ENCODE results near the gene LDLRAP1.
"Not testable (repeated sequence)": the region's sequence is repeated elsewhere in the genome, so short reads cannot be mapped to it uniquely, and the experiment has no call there.

Gene LDLRAP1

DNA sequence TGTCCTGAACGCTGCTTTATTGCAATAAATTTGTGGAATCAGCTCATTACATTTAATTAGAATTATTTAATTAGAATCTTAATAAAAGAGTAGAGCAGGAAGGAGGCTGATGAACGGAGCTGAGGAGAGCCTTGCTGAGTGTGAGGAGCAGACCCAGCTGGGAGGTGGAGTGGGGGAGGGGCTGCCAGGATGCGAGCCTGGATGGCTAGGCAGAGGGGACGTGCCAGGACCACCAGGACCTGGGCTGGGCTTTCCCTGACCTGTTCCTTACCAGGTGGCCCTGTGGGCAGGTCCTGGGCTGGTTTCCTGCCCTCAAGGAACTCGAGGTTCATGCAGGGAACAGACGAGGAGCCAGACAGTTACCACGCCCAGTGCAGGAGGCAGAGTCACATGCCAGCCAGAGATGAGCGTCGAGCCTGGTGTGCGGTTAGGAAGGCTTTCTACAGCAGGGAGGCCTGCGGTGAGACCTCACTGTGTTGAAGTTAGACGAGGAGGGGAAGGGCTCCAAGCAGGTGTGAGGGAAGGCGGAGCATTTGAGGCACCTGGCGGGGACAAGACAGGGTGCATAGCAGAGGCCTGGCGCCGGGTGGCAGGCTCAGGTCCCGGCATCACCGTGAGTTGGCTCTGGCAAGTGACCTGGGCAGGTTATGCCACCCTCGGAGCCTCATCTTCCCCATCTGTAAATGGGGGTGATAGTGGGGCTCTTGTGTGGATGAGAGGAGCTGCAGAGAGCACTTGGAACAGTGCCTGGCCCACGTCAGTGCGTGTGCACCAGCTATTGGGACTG, 33.9 kb downstream of the LDLRAP1 start:
- ATAC-seq: no peak

DNA sequence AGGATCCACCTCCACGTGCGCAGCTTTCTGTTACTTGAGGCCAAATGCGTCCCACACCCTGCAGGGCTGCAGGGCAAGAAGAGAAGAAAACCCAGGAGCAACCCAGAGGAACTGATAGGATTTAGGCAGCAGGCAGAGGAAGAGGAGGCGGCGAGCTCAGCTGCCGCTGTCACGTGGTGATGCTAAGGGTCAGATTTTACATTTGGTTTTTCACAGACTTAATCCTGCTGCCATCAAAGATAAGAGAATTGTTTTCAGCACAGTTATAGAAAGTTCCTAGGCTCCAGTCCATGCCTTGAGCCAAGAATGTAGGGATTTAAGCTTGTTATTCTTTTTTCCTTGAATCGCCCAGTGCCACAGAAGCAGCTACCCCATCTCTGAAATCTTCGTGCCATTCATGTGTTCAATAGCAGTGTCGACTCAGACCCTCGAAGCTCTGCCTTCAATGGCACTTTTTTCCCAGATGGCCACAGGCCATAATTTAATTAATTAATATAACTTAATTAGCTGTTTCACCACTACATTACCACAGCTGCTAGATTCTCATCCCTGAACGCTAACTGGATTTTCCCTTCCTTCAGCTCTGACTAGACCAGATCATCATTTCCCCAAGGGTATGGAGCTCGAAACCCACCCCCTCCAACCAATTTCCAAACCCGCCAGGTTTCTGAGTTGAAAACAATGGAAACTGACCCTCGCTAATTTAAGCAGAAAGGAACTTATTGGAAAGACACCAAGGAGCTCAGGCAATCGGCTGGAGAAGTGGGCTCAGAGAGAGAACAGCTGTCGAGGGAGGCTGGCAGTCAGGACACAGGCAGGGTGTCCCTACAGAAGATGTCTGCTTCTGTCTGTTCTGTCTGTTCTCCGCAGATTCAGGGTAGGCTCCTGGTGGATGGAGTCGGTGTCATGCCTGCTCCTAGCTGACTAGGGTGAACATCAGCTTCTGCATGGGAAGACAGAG, 36.2 kb downstream of the LDLRAP1 start:
- ATAC-seq: no peak

DNA sequence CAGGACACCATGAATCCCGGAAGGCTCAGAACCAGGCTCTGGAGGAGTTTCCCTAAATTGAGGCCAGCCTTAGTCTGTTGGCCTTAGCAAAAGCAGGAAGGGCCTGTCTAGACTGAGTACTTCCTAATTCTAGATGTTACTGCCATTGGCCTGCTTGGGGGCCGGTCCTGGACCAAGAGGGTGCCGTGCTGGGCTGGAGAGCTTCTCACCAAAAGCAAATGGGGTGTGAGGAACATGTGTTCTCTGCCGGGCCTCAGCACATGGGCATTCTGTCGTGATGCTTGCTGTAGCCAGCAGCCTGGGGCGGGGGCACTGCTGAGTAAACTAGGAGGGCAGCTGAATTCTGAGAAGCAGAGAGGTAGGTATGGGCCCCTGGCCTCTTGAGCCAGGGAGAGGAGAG, 37.5 kb downstream of the LDLRAP1 start:
- ATAC-seq: no peak

DNA sequence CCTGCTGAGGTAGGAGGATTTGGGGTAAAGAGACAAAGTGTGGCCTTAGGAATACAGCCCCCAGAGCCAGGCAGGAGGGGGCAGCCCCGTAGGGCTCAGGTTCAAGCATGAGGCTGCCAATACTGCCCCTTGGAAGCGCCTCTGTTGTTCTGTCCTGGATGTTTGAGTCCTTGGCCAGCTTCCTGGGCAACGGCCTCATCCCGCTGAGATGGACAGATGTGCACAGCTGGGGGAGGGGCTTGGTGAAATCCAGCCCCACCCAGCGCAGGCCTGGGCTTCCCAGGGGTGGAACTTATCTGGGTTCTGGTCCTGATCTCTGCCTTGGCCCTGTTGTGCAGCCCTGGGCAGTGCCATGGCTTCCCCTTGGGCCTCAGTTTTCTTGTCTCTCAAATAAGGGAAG, 38.4 kb downstream of the LDLRAP1 start:
- no peak for ATAC-seq

DNA sequence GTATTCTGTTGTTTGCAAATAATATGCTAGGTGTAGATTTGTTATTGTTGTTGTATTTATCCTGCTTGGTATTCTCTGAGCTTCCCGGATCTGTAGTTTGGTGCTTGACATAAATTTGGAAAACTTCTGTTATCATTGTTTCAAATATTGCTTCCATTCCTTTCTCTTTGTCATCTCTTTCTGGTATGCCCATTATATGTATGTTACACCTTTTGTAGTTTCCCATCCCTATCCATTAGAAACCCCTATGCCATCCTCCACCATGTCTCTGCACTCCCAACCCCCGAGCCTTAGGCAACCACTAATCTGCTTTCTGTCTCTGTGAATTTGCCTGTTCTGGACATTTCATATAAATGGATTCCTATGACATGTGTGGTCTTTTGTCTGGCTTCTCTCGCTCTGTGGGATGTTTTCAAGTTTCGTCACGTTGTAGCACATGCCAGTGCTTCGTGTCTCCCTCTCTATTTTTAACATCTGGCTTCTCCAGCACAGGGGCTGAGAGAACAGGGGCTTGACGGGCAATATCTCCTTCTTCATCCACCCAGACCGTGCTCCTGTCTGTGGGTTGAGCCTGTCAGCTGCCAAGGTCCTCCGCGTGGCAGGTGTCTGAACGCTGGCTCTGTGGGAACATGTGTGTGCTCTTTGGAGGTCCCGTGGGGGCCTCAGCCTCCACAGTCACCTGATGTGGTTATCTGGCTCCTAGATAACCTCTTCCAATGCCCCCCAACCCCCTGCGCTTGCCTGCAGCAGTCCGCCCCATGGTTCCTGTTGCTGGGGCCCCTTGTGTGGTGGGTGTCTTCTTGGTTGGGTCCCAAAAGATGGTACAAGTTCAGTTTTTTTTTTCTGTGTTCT, 40.3 kb downstream of the LDLRAP1 start:
- ATAC-seq: no peak

DNA sequence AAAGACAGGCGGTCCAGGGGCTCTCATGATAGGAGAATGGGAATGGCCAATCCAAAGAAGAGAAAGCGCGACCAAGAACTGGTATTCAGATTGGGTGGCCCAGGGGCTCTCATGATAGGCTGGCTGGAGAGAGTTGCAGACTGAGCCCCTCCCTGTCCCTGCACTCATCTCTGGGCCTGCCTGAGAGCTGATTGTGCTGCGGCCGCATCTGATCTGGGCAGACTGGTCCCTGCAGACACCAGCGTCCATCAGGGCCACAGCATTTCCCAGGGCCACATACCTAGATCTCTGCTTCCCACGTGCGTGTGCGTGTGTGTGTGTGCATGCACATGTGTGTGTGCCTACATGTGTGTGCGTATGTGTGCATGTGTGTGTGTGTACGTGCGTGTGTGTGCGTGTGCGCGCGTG, 42.8 kb downstream of the LDLRAP1 start:
- ATAC-seq: no peak

DNA sequence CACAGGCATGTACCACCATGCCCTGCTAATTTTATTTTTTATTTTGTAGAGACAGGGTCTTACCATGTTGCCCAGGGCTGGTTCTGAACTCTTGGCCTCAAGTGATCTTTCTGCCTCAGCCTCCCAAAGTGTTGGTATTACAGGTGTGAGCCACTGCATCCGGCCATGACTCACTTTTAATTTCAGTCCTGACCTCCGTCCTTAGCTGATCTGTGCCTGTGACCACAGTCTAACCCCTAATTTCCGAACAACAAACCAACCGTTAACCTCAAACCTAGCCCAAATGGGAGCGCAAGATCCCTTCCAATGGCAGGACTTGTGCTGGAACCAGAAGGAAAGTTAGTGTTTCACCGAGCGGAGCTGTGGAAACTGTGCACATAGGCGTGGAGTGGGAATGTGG, 43.9 kb downstream of the LDLRAP1 start:
- no peak for ATAC-seq

DNA sequence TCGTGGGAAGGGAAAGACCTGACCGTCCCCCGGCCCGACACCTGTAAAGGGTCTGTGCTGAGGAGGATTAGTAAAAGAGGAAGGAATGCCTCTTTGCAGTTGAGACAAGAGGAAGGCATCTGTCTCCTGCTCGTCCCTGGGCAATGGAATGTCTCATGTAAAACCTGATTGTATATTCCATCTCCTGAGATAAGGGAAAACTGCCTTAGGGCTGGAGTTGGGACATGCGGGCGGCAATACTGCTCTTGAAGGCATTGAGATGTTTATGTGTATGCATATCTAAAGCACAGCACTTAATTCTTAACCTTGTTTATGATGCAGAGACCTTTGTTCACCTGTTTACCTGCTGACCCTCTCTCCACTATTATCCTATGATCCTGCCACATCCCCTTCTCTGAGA, 44.8 kb downstream of the LDLRAP1 start:
- ATAC-seq: not testable (repeated sequence)

DNA sequence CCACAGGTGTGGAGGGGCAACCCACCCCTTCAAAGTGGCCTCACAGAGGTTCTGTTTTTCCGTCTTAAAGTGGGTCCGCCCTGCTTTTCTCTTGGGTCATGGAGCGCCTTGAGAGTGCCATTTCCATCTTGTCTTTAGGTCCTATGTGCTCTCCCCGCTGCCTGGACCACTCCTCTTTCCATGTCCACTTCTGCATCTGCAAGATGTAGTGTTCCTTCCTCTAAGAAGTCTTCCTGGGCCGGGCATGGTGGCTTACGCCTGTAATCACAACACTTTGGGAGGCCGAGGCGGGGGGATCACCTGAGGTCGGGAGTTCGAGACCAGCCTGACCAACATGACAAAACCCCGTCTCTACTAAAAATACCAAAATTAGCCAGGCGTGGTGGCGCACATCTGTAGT, 45.4 kb downstream of the LDLRAP1 start:
- not testable (repeated sequence) for ATAC-seq

DNA sequence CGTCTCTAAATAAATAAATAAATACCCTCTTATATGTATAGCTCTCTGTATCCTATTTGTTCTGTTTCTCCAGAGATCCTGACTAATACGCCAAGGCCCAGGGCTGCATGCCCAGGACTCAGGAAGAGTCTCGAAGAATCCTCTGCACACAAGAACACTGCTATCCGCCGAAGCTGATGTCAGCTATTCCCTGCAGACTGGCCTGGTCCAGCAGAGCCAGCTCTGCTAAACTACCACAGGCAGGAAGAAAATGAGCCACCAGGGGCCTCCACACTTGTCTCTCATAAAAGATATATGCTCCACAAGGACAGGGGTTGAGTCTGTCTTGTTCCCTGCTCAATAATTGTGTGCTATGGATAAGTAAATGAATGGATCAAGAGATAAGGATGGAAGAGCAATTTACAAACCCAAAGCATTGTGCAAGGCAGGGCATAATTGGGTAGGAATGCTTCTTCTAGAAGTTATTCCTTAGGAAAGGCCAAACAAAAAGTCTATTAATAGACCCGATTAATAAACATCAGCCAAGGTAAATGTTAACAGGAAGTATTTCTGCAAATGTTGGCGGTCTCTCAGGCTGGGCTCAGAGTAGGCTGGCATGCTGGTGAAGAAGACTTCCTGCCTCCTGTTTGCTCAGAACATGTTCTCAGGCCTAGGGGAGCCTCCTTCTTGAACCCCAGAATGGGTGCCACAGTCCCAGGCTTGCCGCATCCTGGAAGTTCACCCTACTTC, 46.9 kb downstream of the LDLRAP1 start:
- no peak for ATAC-seq

DNA sequence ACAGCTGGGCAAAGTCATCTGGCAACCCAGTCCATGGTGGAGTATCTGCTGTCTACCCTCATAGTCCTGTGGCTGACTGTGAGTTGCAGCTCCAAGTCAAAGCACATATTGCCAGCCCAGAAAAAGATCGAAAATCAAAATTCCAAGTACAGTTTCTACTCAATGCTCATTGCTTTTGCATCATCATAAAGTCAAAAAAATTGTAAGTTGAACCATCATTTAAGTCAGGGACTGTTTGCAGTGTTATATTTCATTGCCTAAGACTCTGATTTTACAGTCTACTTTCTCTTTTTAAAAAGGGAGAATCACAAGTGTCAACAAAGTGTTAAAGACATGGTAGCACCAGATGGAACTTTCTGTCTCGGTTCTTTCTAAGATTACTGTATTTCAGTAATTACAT, 50.5 kb downstream of the LDLRAP1 start:
- ATAC-seq: no peak

DNA sequence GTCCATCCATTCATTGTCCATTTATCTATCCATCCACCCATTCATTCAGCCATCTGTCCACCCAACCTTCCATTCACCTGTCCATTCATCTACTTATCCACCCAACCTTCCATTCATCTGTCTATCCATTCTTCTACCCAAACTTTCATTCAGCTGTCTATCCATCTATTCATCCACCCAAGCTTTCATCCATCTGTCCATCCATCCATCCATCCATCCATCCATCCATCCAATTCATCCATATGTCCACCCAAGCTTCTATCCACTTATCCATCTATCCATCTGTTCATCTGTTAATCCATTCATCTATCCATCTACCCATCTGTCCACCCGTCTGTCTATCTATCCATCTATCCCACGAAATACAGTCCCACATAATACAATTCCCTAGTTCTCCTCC, 51.6 kb downstream of the LDLRAP1 start:
- ATAC-seq: no peak

DNA sequence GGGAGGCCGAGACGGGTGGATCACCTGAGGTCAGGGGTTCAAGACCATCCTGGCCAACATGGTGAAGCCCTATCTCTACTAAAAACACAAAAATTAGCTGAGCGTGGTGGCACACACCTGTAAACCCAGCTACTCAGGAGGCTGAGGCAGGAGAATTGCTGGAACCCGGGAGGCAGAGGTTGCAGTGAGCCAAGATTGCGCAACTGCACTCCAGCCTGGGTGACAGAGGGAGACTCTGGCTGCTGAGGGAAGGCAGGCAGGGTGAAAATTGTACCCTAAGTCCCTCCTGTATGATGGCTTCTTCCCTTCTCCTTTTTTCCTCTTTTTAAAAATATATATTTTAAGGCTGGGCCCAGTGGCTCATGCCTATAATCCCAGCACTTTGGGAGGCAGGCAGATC, 53.2 kb downstream of the LDLRAP1 start:
- ATAC-seq: not testable (repeated sequence)

DNA sequence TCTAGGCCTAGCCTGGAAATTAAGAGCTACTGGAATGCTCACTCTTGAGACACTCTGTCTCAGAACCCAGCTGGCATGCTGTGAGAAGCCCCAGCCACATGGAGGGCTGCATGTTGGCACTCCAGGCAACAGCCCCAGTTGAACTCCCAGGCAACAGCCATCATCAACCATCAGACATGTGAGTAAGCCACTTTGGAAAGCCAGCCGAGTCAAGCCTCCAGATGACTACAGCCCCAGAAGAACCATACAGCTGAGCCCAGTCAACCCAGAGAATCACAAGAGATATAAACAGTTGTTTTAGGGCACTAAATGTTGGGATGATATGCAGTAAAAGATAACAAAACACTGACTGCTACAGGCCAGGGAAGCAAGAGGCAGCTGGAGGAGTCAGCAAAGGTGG, 55.5 kb downstream of the LDLRAP1 start:
- ATAC-seq: no peak

DNA sequence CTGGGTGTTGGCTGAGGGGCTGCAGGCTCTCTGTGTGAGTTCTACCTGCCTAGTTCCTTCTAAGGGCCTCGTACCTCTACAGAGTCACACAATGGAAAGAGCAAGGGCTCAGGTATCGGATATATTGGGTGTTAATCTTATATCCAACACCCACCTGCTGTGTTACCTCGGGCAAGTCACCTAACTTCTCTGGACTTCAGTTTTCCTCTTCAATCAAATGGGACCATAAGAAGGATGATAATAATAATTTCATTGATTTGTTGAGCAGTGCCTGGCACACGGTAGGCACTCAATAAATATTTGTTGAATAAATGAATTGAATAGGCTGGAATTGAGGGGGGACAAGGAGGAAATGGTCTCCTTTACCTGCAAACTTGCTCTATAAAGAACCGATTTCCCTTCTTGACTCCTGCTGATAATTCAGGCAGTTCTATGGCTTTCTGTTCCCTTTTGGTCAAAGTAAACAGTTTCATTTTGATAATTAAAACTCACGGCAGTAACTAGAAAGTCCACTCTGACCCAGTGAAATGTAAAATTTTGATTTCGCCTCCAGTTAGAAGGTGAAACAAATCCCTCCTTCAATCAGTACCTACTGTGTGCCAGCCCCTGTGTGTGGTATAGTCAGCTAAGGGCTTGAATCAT, 56.7 kb downstream of the LDLRAP1 start:
- ATAC-seq: no peak

DNA sequence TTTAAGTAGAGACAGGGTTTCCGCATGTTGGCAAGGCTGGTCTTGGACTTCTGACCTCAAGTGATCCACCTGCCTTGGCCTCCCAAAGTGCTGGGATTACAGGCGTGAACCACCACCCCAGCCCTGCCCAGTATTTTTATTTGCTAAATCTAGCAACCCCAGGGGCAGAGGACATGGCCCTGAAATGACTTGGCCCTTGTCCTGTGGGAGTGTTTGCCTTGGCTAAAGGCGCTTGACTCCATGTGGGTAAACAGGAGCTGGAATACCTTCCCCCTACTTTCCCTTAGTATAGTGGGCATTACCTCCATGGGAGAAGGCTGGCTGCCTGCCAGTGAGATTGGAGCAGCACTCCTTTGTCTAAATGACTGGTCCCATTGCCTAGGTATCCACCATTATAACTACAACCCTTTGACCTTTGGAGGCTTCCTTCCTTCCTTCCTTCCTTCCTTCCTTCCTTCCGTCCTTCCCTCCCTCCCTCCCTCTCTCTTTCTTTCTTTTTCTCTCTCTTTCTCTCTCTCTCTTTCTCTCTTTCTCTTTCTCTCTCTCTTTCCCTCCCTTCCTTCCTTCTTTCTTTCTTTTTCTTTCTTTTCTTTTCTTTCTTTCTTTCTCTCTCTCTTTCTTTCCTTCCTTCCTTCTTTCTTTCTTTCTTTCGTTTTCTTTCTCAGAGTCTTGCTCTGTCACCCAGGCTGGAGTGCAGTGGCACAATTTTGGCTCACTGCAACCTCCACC, 57.7 kb downstream of the LDLRAP1 start:
- not testable (repeated sequence) for ATAC-seq

DNA sequence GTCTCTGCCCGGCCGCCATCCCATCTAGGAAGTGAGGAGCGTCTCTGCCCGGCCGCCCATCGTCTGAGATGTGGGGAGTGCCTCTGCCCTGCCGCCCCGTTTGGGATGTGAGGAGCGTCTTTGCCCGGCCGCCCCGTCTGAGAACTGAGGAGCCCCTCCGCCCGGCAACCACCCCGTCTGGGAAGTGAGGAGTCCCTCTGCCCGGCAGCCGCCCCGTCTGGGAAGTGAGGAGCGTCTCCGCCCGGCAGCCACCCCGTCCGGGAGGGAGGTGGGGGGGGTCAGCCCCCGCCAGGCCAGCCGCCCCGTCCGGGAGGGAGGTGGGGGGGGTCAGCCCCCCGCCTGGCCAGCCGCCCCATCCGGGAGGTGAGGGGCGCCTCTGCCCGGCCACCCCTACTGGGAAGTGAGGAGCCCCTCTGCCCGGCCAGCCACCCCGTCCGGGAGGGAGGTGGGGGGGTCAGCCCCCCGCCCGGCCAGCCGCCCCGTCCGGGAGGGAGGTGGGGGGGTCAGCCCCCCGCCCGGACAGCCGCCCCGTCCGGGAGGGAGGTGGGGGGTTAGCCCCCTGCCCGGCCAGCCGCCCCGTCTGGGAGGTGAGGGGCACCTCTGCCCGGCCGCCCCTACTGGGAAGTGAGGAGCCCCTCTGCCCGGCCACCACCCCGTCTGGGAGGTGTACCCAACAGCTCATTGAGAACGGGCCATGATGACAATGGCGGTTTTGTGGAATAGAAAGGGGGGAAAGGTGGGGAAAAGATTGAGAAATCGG, 60.6 kb downstream of the LDLRAP1 start:
- ATAC-seq: not testable (repeated sequence)

DNA sequence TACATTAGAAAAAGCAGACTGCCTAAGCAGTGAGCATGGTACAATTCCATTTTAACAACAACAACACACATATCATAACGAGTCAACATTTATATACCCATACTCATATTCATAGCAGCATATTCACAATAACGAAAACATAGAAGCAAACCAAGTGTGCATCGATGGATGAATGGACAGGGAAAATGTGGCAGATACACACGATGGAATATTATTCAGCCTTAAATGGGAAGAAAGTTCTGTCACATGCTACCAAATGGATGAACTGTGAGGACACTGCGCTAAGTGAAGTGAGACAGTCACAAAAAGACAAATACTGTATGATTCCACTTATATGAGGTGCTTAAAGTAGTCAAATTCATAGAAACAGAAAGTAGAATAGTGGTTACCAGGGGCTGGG, 63.7 kb downstream of the LDLRAP1 start:
- no peak for ATAC-seq

DNA sequence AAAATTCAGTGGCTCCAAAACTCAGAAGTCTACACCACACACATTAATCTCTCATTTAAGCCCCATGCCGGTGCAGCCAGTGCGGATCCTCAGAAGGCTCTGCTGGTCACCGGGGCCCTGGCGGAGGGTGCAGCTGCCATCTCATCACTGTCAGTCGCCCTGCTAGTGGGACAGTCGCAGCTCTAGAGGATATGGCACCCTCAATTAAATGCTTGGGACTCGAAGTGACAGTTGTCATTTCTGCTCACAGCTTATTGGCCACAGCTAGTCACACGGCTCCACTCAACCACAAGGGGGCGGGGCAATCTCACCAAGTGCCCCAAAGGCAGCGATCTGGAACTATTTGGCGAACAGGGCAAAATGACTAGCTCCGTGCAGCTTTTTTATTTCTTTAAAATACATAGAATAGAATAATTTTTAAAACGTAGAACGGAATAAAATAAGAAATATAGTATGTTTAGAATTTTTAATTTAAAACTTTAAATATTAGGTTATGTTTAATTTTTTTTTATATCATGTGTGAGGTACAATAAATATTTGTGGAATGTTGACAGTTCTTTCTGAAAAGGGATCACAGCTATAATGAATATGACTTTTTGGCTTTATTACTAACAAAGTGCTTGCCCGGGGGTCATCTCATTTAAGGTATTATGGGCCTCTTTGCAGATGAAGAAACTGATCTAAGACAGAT, 65.2 kb downstream of the LDLRAP1 start:
- peak; percentile 97 to 98 for ATAC-seq

DNA sequence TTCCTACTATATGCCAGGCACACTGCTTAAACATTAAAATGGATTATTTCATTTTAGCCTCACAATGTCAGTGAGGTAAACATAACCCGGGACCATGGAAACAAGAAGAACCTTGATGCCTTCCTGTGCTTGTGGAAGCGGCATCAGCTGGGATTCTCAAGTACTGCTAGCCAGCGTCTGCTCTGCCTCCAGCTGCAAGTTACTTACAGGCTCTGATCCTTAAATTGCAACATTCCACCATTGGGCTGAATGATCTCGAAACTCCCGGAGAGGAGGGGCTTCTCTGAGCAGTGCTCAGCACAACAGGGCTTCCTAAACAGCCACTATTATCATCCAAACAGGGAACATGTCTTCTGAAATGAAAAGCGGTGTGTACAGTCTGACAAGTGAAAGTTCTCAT, 66.5 kb downstream of the LDLRAP1 start:
- no peak for ATAC-seq
